Ovary (tissue), 9 donors: ENCODE results near the gene OCSTAMP. TPM values are rescaled to one million over a fixed set of nuclear protein-coding genes. Genes with fewer than 3 reads are reported as not detected.

Experiments used
- DNase-seq, 5 donors: peaks; one replicate each; pipeline ENCODE4 v3.0.0-alpha.2; 2019 to 2020
- H3K27ac ChIP-seq, 2 donors: fragments of 200-600 bp; one replicate each; pipeline versions ENCODE4 v1.5.1 to v1.8.0; 2019 to 2022
- H3K27me3 ChIP-seq: fragments of 200-600 bp; one replicate; pipeline ENCODE4 v1.8.0; 2022
- H3K36me3 ChIP-seq: fragments of 200-600 bp; sonication (generic); one replicate; pipeline ENCODE4 v1.5.1; 2019
- H3K4me1 ChIP-seq: one replicate; pipeline ENCODE4 v1.8.1; 2013; ENCODE audit warnings: mild to moderate bottlenecking, moderate library complexity; ENCODE audit not compliant: insufficient read depth
- H3K4me3 ChIP-seq: fragments of 200-600 bp; sonication (generic); one replicate; pipeline ENCODE4 v1.5.1; 2017
- H3K9me3 ChIP-seq, 2 donors: fragments of 200-600 bp in 1 of 2; sonication (generic) in 1 of 2; one replicate each; pipeline versions ENCODE4 v1.5.1 to v1.8.1; 2013 to 2019; ENCODE audit warnings: mild to moderate bottlenecking in 1 of 2, moderate library complexity in 1 of 2
- CTCF ChIP-seq, 3 donors: fragments of 450-650 bp in 2 of 3; fragments of 200-600 bp in 1 of 3; IDR thresholded peaks; one replicate each; pipeline versions ENCODE4 v1.5.1 to v1.8.0; 2016 to 2022; ENCODE audit warnings: antibody characterized with exemption in 3 of 3, mild to moderate bottlenecking in 1 of 3
- EP300 ChIP-seq: sonication (generic); formaldehyde crosslinking; IDR thresholded peaks from one replicate; pipeline ENCODE4 v1.6.1; 2017; ENCODE audit warnings: antibody characterized with exemption
- POLR2A ChIP-seq: fragments of 450-650 bp; IDR thresholded peaks from one replicate; pipeline ENCODE4 v1.6.1; 2017; ENCODE audit warnings: antibody characterized with exemption, mild to moderate bottlenecking, moderate library complexity
- WGBS, 3 donors: extraction: QIAGEN DNeasy Blood & Tissue Kit in 1 of 3; methylation state at CpG; one replicate each; pipeline versions ENCODE4 v1.1.5 to v1.1.7; 2013 to 2017; 5-methylcytosine and 5-hydroxymethylcytosine counted together
- intact Hi-C, 4 donors: fragments of 100-400 bp; cut with DNase I; formaldehyde crosslinking; loops; one replicate each; pipeline versions ENCODE4 v1.11.0 to v1.15.1; 2022 to 2023
- polyA plus RNA-seq, 2 donors: library from polyadenylated mRNA; stranded (reverse); fragments of 200-250 nt in 1 of 2; fragments of 350-450 nt in 1 of 2; fragmentation: Illumina TruSeq in 1 of 2; extraction: RNeasy Lipid Tissue Mini Kit (QIAGEN cat#74804) in 1 of 2; gene quantifications; one replicate each; pipeline ENCODE4 v1.2.3, GENCODE V29; 2013 to 2014
- total RNA-seq, 7 donors: library from RNA; depleted of rRNA in 2 of 7; stranded (reverse); fragments of >200 nt in 2 of 7; fragmentation: NEBNext Ultra II Directional in 3 of 7; extraction: Animal tissue kit (Norgen Biotek cat#: 25700) in 3 of 7; gene quantifications; one replicate each; pipeline versions ENCODE4 v1.1.0 to v1.2.4, GENCODE V29; 2016 to 2023
- donor health status: DM: no; HTN: no; CAD: no; lungs with moderate emphysema.
- donor health status: DM: no; HTN: no; CAD: no.
- donor health status: Bipolar disorder and iron deficiency.
- donor health status: DM: yes; HTN: yes; CAD: no.
- donor health status: DM: no; HTN: no; CAD: no.
- donor health status: DM: yes; HTN: yes; CAD: no.

The OCSTAMP gene
- total and polyA plus RNA-seq, 9 donors: 2.0 TPM; not detected in 8

GRCh38 chr20:46547995-46548394 is 2.5 kb downstream of the OCSTAMP start:
- H3K4me1 ChIP-seq: no peaks in the 10 kb centered on the region
- H3K4me3 ChIP-seq: no peak overlapping the region
- H3K27ac ChIP-seq: no peak overlapping the region
- TF ChIP-seq POLR2A (no peak), EP300 (no peak), CTCF (IDR thresholded peaks at IDR 0.05) (no peak)
- no peak for DNase-seq
- WGBS, 3 donors: 78 to 81% (median 79%) methylated on average over 6 of the region's 6 CpGs
- intact Hi-C loops: no loop called here
- no peaks in the 10 kb centered on the region for H3K27me3 ChIP-seq
- no peaks in the 10 kb centered on the region for H3K36me3 ChIP-seq
- no peaks in the 10 kb centered on the region for H3K9me3 ChIP-seq

GRCh38 chr20:46546936-46547335 is 3.5 kb downstream of the OCSTAMP start:
- Histone ChIP-seq H3K4me1 (no peaks in the 10 kb centered on the region), H3K4me3 (no peak overlapping the region), H3K27ac (no peak overlapping the region), H3K9me3 (no peaks in the 10 kb centered on the region), H3K36me3 (no peaks in the 10 kb centered on the region), H3K27me3 (no peaks in the 10 kb centered on the region)
- DNase-seq: no peak
- 31 to 61% (median 49%) methylated on average over 6 of the region's 6 CpGs for WGBS, 3 donors
- intact Hi-C loops: no loop called here
- TF ChIP-seq CTCF (IDR thresholded peaks at IDR 0.05) (no peak), POLR2A (no peak), EP300 (no peak)

- H3K27ac ChIP-seq: no peak overlapping the region
- intact Hi-C loops: no loop called here
- no peak overlapping the region for H3K4me3 ChIP-seq
- 85 to 90% (median 86%) methylated on average over 3 of the region's 3 CpGs for WGBS, 3 donors
- TF ChIP-seq POLR2A: no peak
- TF ChIP-seq CTCF (IDR thresholded peaks at IDR 0.05): no peak
- TF ChIP-seq EP300: no peak
- no peaks in the 10 kb centered on the region for H3K4me1 ChIP-seq
- H3K27me3 ChIP-seq: no peaks in the 10 kb centered on the region
- H3K36me3 ChIP-seq: no peaks in the 10 kb centered on the region
- DNase-seq: no peak
- no peaks in the 10 kb centered on the region for H3K9me3 ChIP-seq
Observed at GRCh38 chr20:46546298-46546697, 4.2 kb downstream of the OCSTAMP start.

GRCh38 chr20:46545827-46546138 is 4.7 kb downstream of the OCSTAMP start:
- Histone ChIP-seq H3K27ac (no peak overlapping the region), H3K4me1 (no peaks in the 10 kb centered on the region), H3K9me3 (no peaks in the 10 kb centered on the region), H3K36me3 (no peaks in the 10 kb centered on the region), H3K27me3 (no peaks in the 10 kb centered on the region), H3K4me3 (no peak overlapping the region)
- WGBS, 3 donors: 87 to 92% (median 90%) methylated on average over 9 of the region's 9 CpGs
- intact Hi-C loops: no loop called here
- TF ChIP-seq POLR2A (no peak), CTCF (IDR thresholded peaks at IDR 0.05) (no peak), EP300 (no peak)
- no peak for DNase-seq
